HFFc6 (cell line): ENCODE results near the gene LAMTOR5. TPM values are rescaled to one million over a fixed set of nuclear protein-coding genes. Genes with fewer than 3 reads are reported as not detected.

Experiments used
- DNase-seq: peaks from one replicate; pipeline ENCODE4 v3.0.0-alpha.2; 2018
- H3K27ac Mint-ChIP-seq: 2 replicates; pipeline ENCODE4 v1.8.0; 2020; ENCODE audit warnings: mild to moderate bottlenecking, mixed read lengths
- H3K27me3 Mint-ChIP-seq: 2 replicates; pipeline ENCODE4 v1.8.0; 2021; ENCODE audit warnings: mild to moderate bottlenecking, moderate library complexity, mixed read lengths; ENCODE audit not compliant: insufficient read depth
- H3K36me3 Mint-ChIP-seq: 2 replicates; pipeline ENCODE4 v1.8.0; 2021; ENCODE audit warnings: low read depth, mixed read lengths
- H3K4me1 Mint-ChIP-seq: 2 replicates; pipeline ENCODE4 v1.8.0; 2020; ENCODE audit warnings: low read depth, mixed read lengths
- H3K4me3 Mint-ChIP-seq: 2 replicates; pipeline ENCODE4 v1.8.0; 2020; ENCODE audit warnings: mild to moderate bottlenecking, moderate library complexity, mixed read lengths
- H3K9me3 Mint-ChIP-seq: 2 replicates; pipeline ENCODE4 v1.8.0; 2020; ENCODE audit warnings: mild to moderate bottlenecking, mixed read lengths
- CTCF ChIP-seq: fragments of 200-600 bp; sonication (generic); IDR thresholded peaks from 2 replicates; pipeline ENCODE4 v1.5.0; 2021; ENCODE audit warnings: antibody characterized with exemption, mild to moderate bottlenecking
- total RNA-seq, 6 experiments: library from RNA; stranded (reverse); fragmentation: NEBNext Ultra II Directional; extraction: Animal tissue kit (Norgen Biotek cat#: 25700); gene quantifications; 2 replicates in 1 of 6; 3 replicates in 5 of 6; pipeline ENCODE4 v1.2.3, GENCODE V29; 2021

LAMTOR5 gene
- total RNA-seq, 6 experiments from 2014 or later: 166 to 181 (median 172) TPM

DNA sequence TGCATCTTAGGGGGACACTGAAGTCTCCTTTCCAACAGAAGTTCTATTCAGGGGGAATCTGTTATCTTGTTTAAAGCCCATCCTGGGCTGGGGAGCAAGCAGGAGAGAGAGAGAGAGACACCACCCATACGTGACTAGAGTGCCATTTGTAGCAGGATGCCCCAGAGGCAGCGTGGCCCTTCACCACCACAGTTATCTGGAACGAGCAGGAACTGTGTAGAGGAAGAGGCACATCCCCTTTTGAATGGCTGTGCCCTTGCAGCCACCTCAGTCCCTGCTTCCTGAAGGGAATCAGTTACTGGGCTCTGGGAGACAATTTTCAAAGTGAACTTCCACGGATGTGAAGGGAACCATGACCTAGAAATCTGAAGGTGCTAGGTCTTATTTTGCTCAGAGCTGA is 19.4 kb upstream of the LAMTOR5 start:
- no peak for TF ChIP-seq CTCF
- Mint-ChIP-seq H3K9me3 (no peaks in the 10 kb centered on the region), H3K4me1 (no peaks in the 10 kb centered on the region), H3K27me3 (peaks cover 60% of the 10 kb centered on the region), H3K36me3 (no peaks in the 10 kb centered on the region), H3K27ac (no peak overlapping the region), H3K4me3 (no peak overlapping the region)
- DNase-seq: no peak

DNA sequence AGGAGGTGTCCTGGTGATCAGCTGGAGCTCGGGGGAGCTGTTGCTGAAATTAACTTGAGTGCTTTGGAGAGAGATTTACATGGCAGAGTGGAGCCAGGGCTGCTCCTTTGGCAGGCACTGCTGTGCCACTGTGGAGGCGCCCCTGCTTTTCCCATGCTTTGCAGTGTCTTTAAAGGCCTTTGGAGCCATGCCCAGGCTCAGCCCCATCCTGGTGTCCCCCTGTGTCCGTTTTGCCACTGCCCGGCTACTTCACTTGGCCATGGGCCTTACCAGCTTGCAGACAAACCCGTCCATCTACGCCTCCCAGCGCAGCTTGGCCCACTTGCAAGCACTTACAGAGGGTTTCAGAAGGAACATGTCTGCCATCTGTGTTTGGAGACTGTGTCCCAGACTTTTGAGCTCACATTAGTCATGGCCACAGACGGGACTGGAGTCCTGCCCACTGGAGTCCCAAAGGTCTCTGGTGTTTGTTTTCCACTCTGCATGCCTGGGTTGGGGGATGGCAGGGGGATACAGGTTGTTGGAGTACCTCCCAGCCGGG is 18.2 kb upstream of the LAMTOR5 start:
- Mint-ChIP-seq H3K27me3 (peaks cover 48% of the 10 kb centered on the region), H3K4me3 (no peak overlapping the region), H3K27ac (no peak overlapping the region), H3K4me1 (peaks cover 7% of the 10 kb centered on the region; the same call in 1 of the 2 replicates), H3K9me3 (peaks cover 6% of the 10 kb centered on the region; the same call in 1 of the 2 replicates), H3K36me3 (no peaks in the 10 kb centered on the region)
- no peak for DNase-seq
- no peak for TF ChIP-seq CTCF

GRCh38 chr1:110424699-110425611 is 17.5 kb upstream of the LAMTOR5 start:
- Mint-ChIP-seq H3K4me3 (no peak overlapping the region), H3K27me3 (peaks cover 43% of the 10 kb centered on the region), H3K9me3 (peaks cover 6% of the 10 kb centered on the region; the same call in 1 of the 2 replicates), H3K27ac (no peak overlapping the region), H3K4me1 (peaks cover 7% of the 10 kb centered on the region; the same call in 1 of the 2 replicates), H3K36me3 (no peaks in the 10 kb centered on the region)
- no peak for DNase-seq
- no peak for TF ChIP-seq CTCF

DNA sequence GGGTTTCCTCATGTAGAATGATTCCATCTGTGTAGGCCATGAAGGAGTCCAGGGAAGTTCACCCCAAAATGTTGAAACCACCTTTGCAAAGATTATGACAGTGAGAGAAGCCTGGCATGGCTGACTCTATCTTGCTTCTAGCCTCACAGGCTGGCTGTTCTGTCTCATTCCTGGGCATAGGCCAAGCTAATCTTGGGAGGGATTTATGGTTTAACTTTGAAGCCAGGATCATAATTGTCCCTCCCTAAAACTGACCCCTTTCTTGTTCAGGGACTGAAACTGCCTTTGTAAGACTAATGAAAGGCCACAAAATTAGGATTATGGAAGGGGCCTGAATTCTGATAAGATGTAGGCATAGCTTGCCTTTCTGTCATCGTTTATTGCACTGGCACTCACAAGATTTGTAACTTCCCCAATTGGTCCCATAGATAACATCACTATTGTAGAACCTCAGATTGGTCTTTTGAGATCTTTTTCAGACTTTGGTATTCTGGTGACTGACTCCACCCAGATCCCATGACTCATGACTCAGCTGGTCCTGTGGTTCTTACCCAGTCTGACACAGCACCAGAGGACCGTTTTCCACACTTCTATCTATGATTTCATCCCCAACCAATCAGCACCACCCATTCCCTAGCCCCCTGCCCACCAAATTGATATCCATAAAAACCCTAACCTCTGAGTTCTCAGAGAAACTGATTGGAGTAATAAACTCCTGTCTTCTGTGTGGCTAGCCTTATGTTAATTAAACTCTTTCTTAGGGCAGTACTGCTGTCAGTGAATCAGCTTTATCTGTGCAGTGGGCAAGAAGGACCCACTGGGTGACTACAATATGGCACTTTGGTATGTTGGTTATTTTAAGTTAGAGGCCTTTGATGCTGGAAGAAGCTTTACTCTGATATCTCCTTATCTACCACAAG is 13.6 kb upstream of the LAMTOR5 start:
- peaks cover 47% of the 10 kb centered on the region for H3K27me3 Mint-ChIP-seq
- H3K27ac Mint-ChIP-seq: no peak overlapping the region; the same call in 1 of the 2 replicates
- H3K36me3 Mint-ChIP-seq: no peaks in the 10 kb centered on the region
- H3K9me3 Mint-ChIP-seq: peaks cover 6% of the 10 kb centered on the region; the same call in 1 of the 2 replicates
- H3K4me1 Mint-ChIP-seq: peaks cover 7% of the 10 kb centered on the region; the same call in 1 of the 2 replicates
- TF ChIP-seq CTCF: no peak
- no peak overlapping the region for H3K4me3 Mint-ChIP-seq
- peak; percentile 66 for DNase-seq

- peaks cover 37% of the 10 kb centered on the region for H3K27me3 Mint-ChIP-seq
- H3K36me3 Mint-ChIP-seq: no peaks in the 10 kb centered on the region
- TF ChIP-seq CTCF: no peak
- H3K4me1 Mint-ChIP-seq: peaks cover 7% of the 10 kb centered on the region; the same call in 1 of the 2 replicates
- H3K27ac Mint-ChIP-seq: no peak overlapping the region
- no peak for DNase-seq
- no peak overlapping the region for H3K4me3 Mint-ChIP-seq
- peaks cover 6% of the 10 kb centered on the region; the same call in 1 of the 2 replicates for H3K9me3 Mint-ChIP-seq
These were observed 12.6 kb upstream of the LAMTOR5 start for GRCh38 chr1:110420023-110420662.
